CD4-positive, alpha-beta T cell treated with Interleukin-12 subunit alpha and Interleukin-12 subunit beta, for 1 hour (primary cell): Measurements from ENCODE around the gene GRK5.

ENCODE experiments used
- DNase-seq: peaks from one replicate; pipeline ENCODE4 v3.0.0-alpha.2; 2020

Gene GRK5

GRCh38 chr10:119410361-119411116 is 203.2 kb downstream of the GRK5 start:
- no peak for DNase-seq

GRCh38 chr10:119412244-119413092 is 205.1 kb downstream of the GRK5 start:
- DNase-seq, result no peak

GRCh38 chr10:119413093-119413453 is 205.7 kb downstream of the GRK5 start:
- DNase-seq, result no peak

- DNase-seq, result no peak
Observed at GRCh38 chr10:119413471-119414080, 206.2 kb downstream of the GRK5 start.

GRCh38 chr10:119414081-119414611 is 206.8 kb downstream of the GRK5 start:
- no peak for DNase-seq

GRCh38 chr10:119415121-119415520 is 207.8 kb downstream of the GRK5 start:
- no peak for DNase-seq

- DNase-seq, result no peak
Observed at GRCh38 chr10:119415536-119416503, 208.4 kb downstream of the GRK5 start.

GRCh38 chr10:119416855-119417254 is 209.5 kb downstream of the GRK5 start:
- DNase-seq, result peak; percentile 71

GRCh38 chr10:119417852-119418251 is 210.5 kb downstream of the GRK5 start:
- no peak for DNase-seq

GRCh38 chr10:119418362-119418761 is 211.0 kb downstream of the GRK5 start:
- no peak for DNase-seq

GRCh38 chr10:119419931-119420330 is 212.6 kb downstream of the GRK5 start:
- no peak for DNase-seq

GRCh38 chr10:119420950-119421875 is 213.8 kb downstream of the GRK5 start:
- DNase-seq, result no peak

GRCh38 chr10:119421891-119422681 is 214.7 kb downstream of the GRK5 start:
- DNase-seq, result no peak

GRCh38 chr10:119422682-119423509 is 215.5 kb downstream of the GRK5 start:
- DNase-seq, result no peak

- no peak for DNase-seq
Observed at GRCh38 chr10:119423510-119424257, 216.3 kb downstream of the GRK5 start.

- no peak for DNase-seq
Observed at GRCh38 chr10:119424258-119424975, 217.0 kb downstream of the GRK5 start.

GRCh38 chr10:119425102-119425880 is 217.9 kb downstream of the GRK5 start:
- no peak for DNase-seq
